Measurements from ENCODE around the gene C1orf167.

The C1orf167 gene

DNA sequence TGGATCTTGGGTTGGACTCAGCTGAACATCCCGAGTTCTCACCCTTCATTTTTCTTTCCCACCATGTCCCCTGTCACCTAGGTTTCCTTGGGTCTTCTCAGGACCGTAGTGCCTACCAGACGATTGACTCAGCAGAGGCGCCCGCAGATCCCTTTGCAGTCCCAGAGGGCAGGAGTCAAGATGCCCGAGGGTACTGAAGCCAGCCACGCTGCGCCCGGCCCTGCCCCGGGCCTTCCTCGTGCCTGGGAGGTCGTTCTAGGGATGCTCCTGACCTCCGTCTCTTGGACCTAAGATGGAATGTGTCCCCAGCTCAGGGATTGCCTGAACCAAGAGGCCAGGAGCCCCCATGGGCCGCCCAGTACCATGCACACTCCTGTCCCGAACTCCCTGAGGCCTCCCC, 12.0 kb upstream of the C1orf167 start:
- H3K27ac Mint-ChIP-seq = no peak overlapping the region

DNA sequence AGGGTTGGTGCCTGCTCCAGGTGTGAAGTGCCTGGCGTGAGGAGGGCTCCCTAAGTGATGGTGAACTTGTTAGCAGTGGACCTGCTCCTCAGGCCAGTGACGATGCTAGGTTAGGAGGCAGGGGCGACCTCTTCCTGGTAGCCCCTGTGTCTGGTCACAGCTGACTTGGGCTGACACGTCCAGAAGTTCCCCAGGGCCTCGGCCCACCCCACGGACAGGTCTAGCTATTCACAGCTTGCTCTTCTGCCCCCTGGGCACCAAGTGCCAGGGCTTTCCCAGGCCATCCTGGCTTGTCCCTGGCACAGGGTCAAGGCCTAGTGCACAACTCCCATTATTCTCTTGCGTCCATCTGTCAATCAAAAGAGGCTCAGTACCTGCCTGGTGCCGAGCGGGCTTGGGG, 10.9 kb upstream of the C1orf167 start:
- Mint-ChIP-seq H3K9me3 (no peaks in the 10 kb centered on the region), H3K27ac (no peak overlapping the region), H3K4me1 (no peaks in the 10 kb centered on the region), H3K27me3 (ENCODE audit: low read depth) (no peaks in the 10 kb centered on the region), H3K36me3 (ENCODE audit: low read depth) (peaks cover 10% of the 10 kb centered on the region), H3K4me3 (no peak overlapping the region)
- TF ChIP-seq, protein P1, sequence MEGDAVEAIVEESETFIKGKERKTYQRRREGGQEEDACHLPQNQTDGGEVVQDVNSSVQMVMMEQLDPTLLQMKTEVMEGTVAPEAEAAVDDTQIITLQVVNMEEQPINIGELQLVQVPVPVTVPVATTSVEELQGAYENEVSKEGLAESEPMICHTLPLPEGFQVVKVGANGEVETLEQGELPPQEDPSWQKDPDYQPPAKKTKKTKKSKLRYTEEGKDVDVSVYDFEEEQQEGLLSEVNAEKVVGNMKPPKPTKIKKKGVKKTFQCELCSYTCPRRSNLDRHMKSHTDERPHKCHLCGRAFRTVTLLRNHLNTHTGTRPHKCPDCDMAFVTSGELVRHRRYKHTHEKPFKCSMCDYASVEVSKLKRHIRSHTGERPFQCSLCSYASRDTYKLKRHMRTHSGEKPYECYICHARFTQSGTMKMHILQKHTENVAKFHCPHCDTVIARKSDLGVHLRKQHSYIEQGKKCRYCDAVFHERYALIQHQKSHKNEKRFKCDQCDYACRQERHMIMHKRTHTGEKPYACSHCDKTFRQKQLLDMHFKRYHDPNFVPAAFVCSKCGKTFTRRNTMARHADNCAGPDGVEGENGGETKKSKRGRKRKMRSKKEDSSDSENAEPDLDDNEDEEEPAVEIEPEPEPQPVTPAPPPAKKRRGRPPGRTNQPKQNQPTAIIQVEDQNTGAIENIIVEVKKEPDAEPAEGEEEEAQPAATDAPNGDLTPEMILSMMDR (IDR thresholded peaks at IDR 0.05; ENCODE audit: unreplicated experiment in 3 of 3) = no peak

More for the DNA sequence above, 12.0 kb upstream of the C1orf167 start:
- Mint-ChIP-seq H3K36me3 (ENCODE audit: low read depth) (peaks cover 14% of the 10 kb centered on the region), H3K4me3 (no peak overlapping the region), H3K27me3 (ENCODE audit: low read depth) (no peaks in the 10 kb centered on the region), H3K4me1 (no peaks in the 10 kb centered on the region), H3K9me3 (no peaks in the 10 kb centered on the region)
- TF ChIP-seq, protein P1 (IDR thresholded peaks at IDR 0.05; ENCODE audit: unreplicated experiment in 3 of 3) = no peak

DNA sequence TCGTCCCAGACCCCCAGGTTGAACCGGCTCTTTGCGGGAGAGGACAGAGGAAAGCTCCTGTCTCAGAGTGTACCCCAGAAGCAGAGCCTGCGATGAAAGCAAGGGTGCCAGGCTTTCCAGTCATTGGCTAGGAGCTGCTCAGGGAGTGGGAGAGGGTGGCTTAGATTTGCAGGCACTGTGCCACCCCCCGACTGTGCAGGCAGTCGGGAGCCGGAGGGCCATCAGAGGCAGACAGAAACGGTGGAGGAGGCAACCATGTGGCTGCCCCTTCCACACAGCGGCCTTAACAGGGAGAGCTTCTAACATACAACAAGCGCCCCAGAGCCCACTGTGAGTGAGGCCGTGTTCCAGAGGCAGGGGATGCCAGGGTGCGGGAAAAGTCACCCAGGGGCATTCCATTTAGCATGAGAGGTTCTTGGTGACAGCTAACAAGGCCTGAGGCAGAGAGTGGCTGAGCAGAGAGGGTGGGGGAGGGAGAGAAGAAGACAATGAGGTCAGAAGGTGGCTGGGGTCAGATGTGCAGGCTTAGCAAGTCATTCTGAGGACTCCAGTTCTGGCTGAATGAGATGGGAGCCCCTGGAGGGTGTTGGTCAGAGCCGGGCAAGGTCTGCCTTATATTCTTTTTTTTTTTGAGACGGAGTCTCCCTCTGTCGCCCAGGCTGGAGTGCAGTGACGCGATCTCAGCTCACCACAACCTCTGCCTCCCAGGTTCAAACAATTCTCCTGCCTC, 9.5 kb upstream of the C1orf167 start:
- Mint-ChIP-seq H3K27me3 (ENCODE audit: low read depth) (no peaks in the 10 kb centered on the region), H3K4me3 (no peak overlapping the region), H3K27ac (no peak overlapping the region), H3K36me3 (ENCODE audit: low read depth) (peaks cover 4% of the 10 kb centered on the region), H3K9me3 (no peaks in the 10 kb centered on the region), H3K4me1 (no peaks in the 10 kb centered on the region)
- TF ChIP-seq, protein P1 (IDR thresholded peaks at IDR 0.05; ENCODE audit: unreplicated experiment in 3 of 3) = no peak

DNA sequence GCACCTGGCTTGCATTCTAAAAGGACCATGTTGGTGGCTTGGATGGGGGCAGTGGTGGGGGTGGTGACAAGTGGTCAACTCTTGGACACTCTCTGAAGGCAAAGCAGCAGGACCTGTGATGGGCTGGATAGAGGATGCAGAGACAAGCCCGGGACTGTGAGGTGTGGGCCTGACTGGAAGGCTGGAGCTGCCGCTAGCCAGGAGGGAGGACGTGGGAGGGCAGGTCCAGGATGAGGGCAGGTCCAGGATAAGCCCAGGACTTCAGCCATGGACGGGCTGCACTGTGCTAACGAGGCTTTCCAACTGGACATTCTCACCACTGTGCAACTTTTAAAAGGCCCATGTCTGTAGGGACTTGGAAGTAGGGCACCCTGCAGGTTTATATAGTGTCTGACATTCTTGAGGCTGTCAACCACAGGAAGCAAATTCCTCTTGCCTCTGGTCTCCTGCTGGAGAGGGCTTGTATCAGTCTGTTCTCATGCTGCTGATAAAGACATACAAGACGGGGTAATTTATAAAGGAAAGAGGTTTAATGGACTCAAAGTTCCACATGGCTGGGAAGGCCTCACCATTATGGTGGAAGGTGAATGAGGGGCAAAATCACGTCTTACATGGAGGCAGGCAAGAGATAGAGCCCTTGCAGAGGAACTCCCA, 8.3 kb upstream of the C1orf167 start:
- Mint-ChIP-seq H3K4me1 (no peaks in the 10 kb centered on the region), H3K9me3 (no peaks in the 10 kb centered on the region), H3K4me3 (no peak overlapping the region), H3K27ac (no peak overlapping the region), H3K27me3 (ENCODE audit: low read depth) (no peaks in the 10 kb centered on the region), H3K36me3 (ENCODE audit: low read depth) (peaks cover 4% of the 10 kb centered on the region)
- TF ChIP-seq, protein P1 (IDR thresholded peaks at IDR 0.05; ENCODE audit: unreplicated experiment in 3 of 3) = no peak

DNA sequence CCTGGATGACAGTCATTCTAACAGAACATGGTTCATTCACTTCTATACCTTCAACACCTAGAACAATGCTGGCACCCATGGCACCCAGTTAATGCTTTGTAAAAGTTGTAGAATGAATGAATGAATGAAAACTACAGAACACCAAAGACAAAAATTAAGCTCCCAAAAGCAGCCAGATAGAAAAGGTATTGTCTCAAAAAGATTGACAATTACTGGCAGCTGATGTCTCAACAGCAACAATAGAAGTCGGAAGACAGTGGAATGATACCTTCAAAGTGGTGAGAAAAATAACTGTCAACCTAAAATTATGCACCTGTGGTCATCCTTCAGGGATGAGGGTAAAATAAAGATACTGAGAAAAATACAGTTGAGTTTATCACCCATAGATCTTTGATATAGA, 4.9 kb upstream of the C1orf167 start:
- H3K27ac Mint-ChIP-seq = no peak overlapping the region
- TF ChIP-seq, protein P1 (IDR thresholded peaks at IDR 0.05; ENCODE audit: unreplicated experiment in 3 of 3) = no peak
- no peaks in the 10 kb centered on the region for H3K4me1 Mint-ChIP-seq
- peaks cover 18% of the 10 kb centered on the region for H3K27me3 Mint-ChIP-seq (ENCODE audit: low read depth)
- no peaks in the 10 kb centered on the region for H3K36me3 Mint-ChIP-seq (ENCODE audit: low read depth)
- no peak overlapping the region for H3K4me3 Mint-ChIP-seq
- H3K9me3 Mint-ChIP-seq = no peaks in the 10 kb centered on the region

DNA sequence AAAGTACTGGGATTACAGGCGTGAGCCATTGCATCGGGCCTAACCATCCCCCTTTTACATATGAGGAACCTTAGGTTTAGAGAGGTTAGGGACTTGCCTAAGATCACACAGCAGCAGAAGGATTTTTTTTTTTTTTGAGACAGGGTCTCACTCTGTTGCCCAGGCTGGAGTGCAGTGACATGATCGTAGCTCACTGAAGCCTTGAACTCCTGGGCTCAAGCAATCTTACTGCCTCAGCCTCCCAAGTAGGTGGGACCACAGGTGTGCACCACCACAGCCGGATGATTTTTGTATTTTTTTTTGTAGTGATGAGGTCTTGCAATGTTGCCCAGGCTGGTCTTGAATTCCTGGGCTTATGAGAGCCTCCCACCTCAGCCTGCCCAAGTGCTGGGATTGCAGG, 2.2 kb upstream of the C1orf167 start:
- Mint-ChIP-seq H3K27me3 (ENCODE audit: low read depth) (peaks cover 32% of the 10 kb centered on the region), H3K27ac (no peak overlapping the region), H3K36me3 (ENCODE audit: low read depth) (no peaks in the 10 kb centered on the region), H3K9me3 (no peaks in the 10 kb centered on the region), H3K4me3 (no peak overlapping the region), H3K4me1 (peaks cover 10% of the 10 kb centered on the region)
- TF ChIP-seq, protein P1 (IDR thresholded peaks at IDR 0.05; ENCODE audit: unreplicated experiment in 3 of 3) = no peak
